HCT116 (cell line): Measurements from ENCODE around the gene GLIPR2. TPM values are rescaled to one million over a fixed set of nuclear protein-coding genes. Genes with fewer than 3 reads are reported as not detected.

ENCODE experiments used
- ATAC-seq: fragments of 200-7000 bp; cut with Tn5 transposase; 2 replicates; pipeline ENCODE4 v1.9.1; 2020; ENCODE audit warnings: mild to moderate bottlenecking, moderate library complexity
- BruUV-seq: library from RNA; stranded (reverse); fragments of 400-500 nt; replicated peaks from 2 replicates; lab custom pipeline; 2021; lab: Mats Ljungman, UMichigan
- CTCF ChIA-PET: fragments of 300-600 bp; sonication (Branson Sonifier 250); formaldehyde crosslinking; loops from one replicate; lab custom pipeline; 2021; ENCODE audit warnings: antibody characterized with exemption; lab: Charles Lee
- POLR2A ChIA-PET: fragments of 300-600, 350-600 bp; sonication (Branson Sonifier 250); formaldehyde crosslinking; loops from one replicate; lab custom pipeline; 2021; ENCODE audit warnings: antibody characterized with exemption; lab: Charles Lee
- RAD21 ChIA-PET, 2 experiments: fragments of 300-600 bp; sonication (Branson Sonifier 250); formaldehyde crosslinking; loops; one replicate each; lab custom pipeline; 2023; ENCODE audit warnings: low total read pairs in 2 of 2; ENCODE audit not compliant: uncharacterized antibody in 2 of 2, unreplicated experiment in 2 of 2, low non-redundant PET in 1 of 2; lab: Charles Lee
- DNase-seq: peaks from one replicate; pipeline ENCODE4 v3.0.0-alpha.2; 2010; ENCODE audit warnings: low read depth, low spot score
- H2AFZ ChIP-seq: fragments of 200-600 bp; shearing (Covaris generic), sonication (generic); 2 replicates; pipeline ENCODE4 v1.6.1; 2017; ENCODE audit warnings: low read depth, mixed run types, mixed read lengths, antibody characterized with exemption, low read length; ENCODE audit not compliant: poor library complexity, severe bottlenecking
- H3K27ac ChIP-seq: 2 replicates; pipeline ENCODE4 v1.5.1; 2012; ENCODE audit warnings: low read depth, low read length
- H3K27me3 ChIP-seq: fragments of 200-600 bp; sonication (generic); 2 replicates; pipeline ENCODE4 v1.6.1; 2016; ENCODE audit warnings: mixed run types, low read length, mixed read lengths; ENCODE audit not compliant: insufficient read depth
- H3K36me3 ChIP-seq, 2 experiments: fragments of 200-500 bp in 1 of 2; fragments of 200-600 bp in 1 of 2; sonication (Bioruptor generic) in 1 of 2; sonication (generic) in 1 of 2; 2 replicates each; pipeline versions ENCODE4 v1.5.1 to v1.6.1; 2014 to 2016; ENCODE audit warnings: low read length in 2 of 2, inconsistent platforms in 1 of 2, mixed read lengths in 1 of 2, mixed run types in 1 of 2; ENCODE audit not compliant: insufficient read depth in 2 of 2, control insufficient read depth in 1 of 2
- H3K4me1 ChIP-seq, 2 experiments: fragments of 200-600 bp in 1 of 2; sonication (generic) in 1 of 2; 2 replicates each; pipeline versions ENCODE4 v1.5.1 to v1.6.1; 2012 to 2017; ENCODE audit warnings: low read length in 2 of 2, inconsistent platforms in 1 of 2, mild to moderate bottlenecking in 1 of 2, mixed read lengths in 1 of 2, mixed run types in 1 of 2, moderate library complexity in 1 of 2; ENCODE audit not compliant: insufficient read depth in 2 of 2, control insufficient read depth in 1 of 2
- H3K4me2 ChIP-seq: fragments of 200-600 bp; sonication (generic); 2 replicates; pipeline ENCODE4 v1.6.1; 2017; ENCODE audit warnings: mixed run types, low read length, mixed read lengths
- H3K4me3 ChIP-seq, 2 experiments: fragments of 200-600 bp in 1 of 2; sonication (generic) in 1 of 2; replicated peaks in 1 of 2; 2 replicates each; pipeline ENCODE4 v1.5.1; 2011 to 2016; ENCODE audit warnings: low read length in 2 of 2, control low read depth in 1 of 2, low read depth in 1 of 2, mild to moderate bottlenecking in 1 of 2, mixed read lengths in 1 of 2, mixed run types in 1 of 2
- H3K79me2 ChIP-seq: fragments of 200-600 bp; sonication (generic); 2 replicates; pipeline ENCODE4 v1.6.1; 2017; ENCODE audit warnings: mild to moderate bottlenecking, mixed run types, low read length, moderate library complexity, mixed read lengths; ENCODE audit not compliant: insufficient read depth
- H3K9ac ChIP-seq: fragments of 200-600 bp; sonication (generic); 2 replicates; pipeline ENCODE4 v1.6.1; 2016; ENCODE audit warnings: low read length, mixed read lengths
- H3K9me2 ChIP-seq: fragments of 200-600 bp; sonication (generic), shearing (Covaris generic); 2 replicates; pipeline ENCODE4 v1.6.1; 2017; ENCODE audit warnings: mixed run types, mild to moderate bottlenecking, moderate library complexity; ENCODE audit not compliant: insufficient read depth
- H3K9me3 ChIP-seq, 2 experiments: fragments of 200-500 bp in 1 of 2; fragments of 200-600 bp in 1 of 2; sonication (Bioruptor generic) in 1 of 2; sonication (generic) in 1 of 2; 2 replicates each; pipeline ENCODE4 v1.6.1; 2014 to 2017; ENCODE audit warnings: low read length in 2 of 2, mixed read lengths in 2 of 2, inconsistent platforms in 1 of 2, low read depth in 1 of 2, mild to moderate bottlenecking in 1 of 2, mixed run types in 1 of 2, moderate library complexity in 1 of 2; ENCODE audit not compliant: control insufficient read depth in 1 of 2, insufficient read depth in 1 of 2
- H4K20me1 ChIP-seq: fragments of 200-600 bp; sonication (generic), shearing (Covaris generic); 2 replicates; pipeline ENCODE4 v1.6.1; 2017; ENCODE audit warnings: mixed run types, mild to moderate bottlenecking, moderate library complexity; ENCODE audit not compliant: insufficient read depth
- CTCF ChIP-seq, 3 experiments: fragments of 200-600 bp in 1 of 3; sonication (generic) in 1 of 3; IDR thresholded peaks in 2 of 3; conservative IDR thresholded peaks in 1 of 3; 2 replicates each; pipeline ENCODE4 v1.5.1; 2012 to 2017; ENCODE audit warnings: low read depth in 2 of 3, low read length in 2 of 3, antibody characterized with exemption in 1 of 3, borderline replicate concordance in 1 of 3, control low read depth in 1 of 3, mild to moderate bottlenecking in 1 of 3, mixed read lengths in 1 of 3, mixed run types in 1 of 3, moderate library complexity in 1 of 3; ENCODE audit not compliant: insufficient read depth in 1 of 3
- EGR1 ChIP-seq: IDR thresholded peaks from 2 replicates; pipeline ENCODE4 v1.6.1; 2012; ENCODE audit warnings: low read depth
- EZH2phosphoT487 ChIP-seq: fragments of 200-600 bp; IDR thresholded peaks from 2 replicates; pipeline ENCODE4 v1.6.1; 2018; ENCODE audit warnings: antibody characterized with exemption, borderline replicate concordance
- FOSL1 ChIP-seq: IDR thresholded peaks from 2 replicates; pipeline ENCODE4 v1.6.1; 2012; ENCODE audit warnings: low read depth
- MAX ChIP-seq: IDR thresholded peaks from 2 replicates; pipeline ENCODE4 v1.6.1; 2012
- SP1 ChIP-seq: IDR thresholded peaks from 2 replicates; pipeline ENCODE4 v1.6.1; 2012; ENCODE audit warnings: low read depth
- TCF7L2 ChIP-seq: IDR thresholded peaks from 2 replicates; pipeline ENCODE4 v1.7.0; 2011; ENCODE audit warnings: borderline replicate concordance, inconsistent platforms; ENCODE audit not compliant: insufficient read depth, insufficient read length; ENCODE audit errors: extremely low read depth
- intact Hi-C: fragments of 100-400 bp; cut with micrococcal nuclease; formaldehyde crosslinking; loops from 2 replicates; pipeline ENCODE4 v1.10.0; 2022
- total RNA-seq: library from RNA; stranded (reverse); gene quantifications from one replicate; pipeline ENCODE4 v1.2.1, GENCODE V29; 2021; ENCODE audit not compliant: unreplicated experiment

The GLIPR2 gene
- total RNA-seq, 1 experiment from 2014 or later, result 14.5 TPM

GRCh38 chr9:36193023-36193422 is 56.5 kb downstream of the GLIPR2 start:
- DNase-seq (no peak), ATAC-seq (no peak)
- H4K20me1 ChIP-seq, result 0 out of 2 replicates have a peak, but pooled peaks cover 5% of the 10 kb centered on the region
- peak overlapping the region; percentile 86; the same call in 1 of the 2 replicates for H3K4me2 ChIP-seq
- no peak overlapping the region for H3K27ac ChIP-seq
- BruUV-seq, result no TSS peak
- no peak overlapping the region for H3K4me3 ChIP-seq
- no peaks in the 10 kb centered on the region for H3K9me3 ChIP-seq
- peaks cover 12 to 20% of the 10 kb centered on the region in 2 experiments for H3K4me1 ChIP-seq
- TF ChIP-seq CTCF (IDR thresholded peaks at IDR 0.05 in 2 of 3, conservative IDR thresholded peaks at IDR 0.05 in 1 of 3; ENCODE audit: borderline replicate concordance in 1 of 3, insufficient read depth in 1 of 3, low read depth in 2 of 3, low read length in 2 of 3) (no peak), TCF7L2 (no peak), MAX (no peak)
- POLR2A ChIA-PET, result no interaction called here
- RAD21 ChIA-PET, result no interaction called here
- H3K9me2 ChIP-seq, result no peaks in the 10 kb centered on the region
- intact Hi-C loops, result no loop called here
- peaks cover 65% of the 10 kb centered on the region for H3K79me2 ChIP-seq
- no peak overlapping the region for H3K9ac ChIP-seq
- H3K36me3 ChIP-seq, result peaks cover 7 to 15% of the 10 kb centered on the region in 2 experiments; a peak in 3 of 4 replicates
- CTCF ChIA-PET, result no interaction called here
- no peak overlapping the region for H2AFZ ChIP-seq
- no peaks in the 10 kb centered on the region for H3K27me3 ChIP-seq

GRCh38 chr9:36194326-36195000 is 57.9 kb downstream of the GLIPR2 start:
- H3K4me3 ChIP-seq, result no peak overlapping the region
- intact Hi-C loops, result no loop called here
- H3K4me2 ChIP-seq, result no peak overlapping the region
- H2AFZ ChIP-seq, result no peak overlapping the region
- H3K27me3 ChIP-seq, result no peaks in the 10 kb centered on the region
- 0 out of 2 replicates have a peak, but pooled peaks cover 5% of the 10 kb centered on the region for H4K20me1 ChIP-seq
- ChIA-PET RAD21 (no interaction called here), CTCF (no interaction called here), POLR2A (no interaction called here)
- no peaks in the 10 kb centered on the region for H3K9me3 ChIP-seq
- peaks cover 13 to 21% of the 10 kb centered on the region in 2 experiments for H3K36me3 ChIP-seq
- DNase-seq (no peak), ATAC-seq (no peak)
- peaks cover 12 to 20% of the 10 kb centered on the region in 2 experiments for H3K4me1 ChIP-seq
- BruUV-seq, result no TSS peak
- peaks cover 65% of the 10 kb centered on the region for H3K79me2 ChIP-seq
- no peak overlapping the region for H3K9ac ChIP-seq
- no peak overlapping the region for H3K27ac ChIP-seq
- no peak for TF ChIP-seq EZH2phosphoT487
- TF ChIP-seq FOSL1, result no peak
- TF ChIP-seq SP1, result no peak
- no peak for TF ChIP-seq EGR1
- H3K9me2 ChIP-seq, result no peaks in the 10 kb centered on the region
